Activated naive CD8-positive, alpha-beta T cell treated with anti-CD3 and anti-CD28 coated beads, Interleukin-2, amount 50 U/mL, for 24 hours (primary cell): ENCODE measurements around the gene CAPZA2.
"Not testable (repeated sequence)": the region's sequence is repeated elsewhere in the genome, so short reads cannot be mapped to it uniquely, and the experiment has no call there.

Experiments used
- ATAC-seq: fragments of 150-1000 bp; cut with Tn5 transposase; one replicate; pipeline ENCODE4 v1.10.0; 2021
- DNase-seq: peaks from one replicate; pipeline ENCODE4 v3.0.0; 2021
- H3K27ac Mint-ChIP-seq: one replicate; pipeline ENCODE4 v1.8.0; 2021; ENCODE audit warnings: mild to moderate bottlenecking, mixed read lengths
- H3K27me3 Mint-ChIP-seq: one replicate; pipeline ENCODE4 v1.8.0; 2021; ENCODE audit warnings: mixed read lengths
- H3K36me3 Mint-ChIP-seq: one replicate; pipeline ENCODE4 v1.8.0; 2021; ENCODE audit warnings: low read depth, mixed read lengths
- H3K4me1 Mint-ChIP-seq: one replicate; pipeline ENCODE4 v1.8.0; 2021; ENCODE audit warnings: mixed read lengths
- H3K4me3 Mint-ChIP-seq: one replicate; pipeline ENCODE4 v1.8.0; 2021; ENCODE audit warnings: mild to moderate bottlenecking, moderate library complexity, mixed read lengths
- H3K9me3 Mint-ChIP-seq: one replicate; pipeline ENCODE4 v1.8.0; 2021; ENCODE audit warnings: mixed read lengths

Gene CAPZA2

GRCh38 chr7:116950889-116951351, 88.5 kb downstream of the CAPZA2 start:
- no peaks in the 10 kb centered on the region for H3K9me3 Mint-ChIP-seq
- DNase-seq (no peak), ATAC-seq (no peak)
- H3K4me1 Mint-ChIP-seq = peaks cover 22% of the 10 kb centered on the region
- no peak overlapping the region for H3K27ac Mint-ChIP-seq
- H3K36me3 Mint-ChIP-seq = peaks cover 3% of the 10 kb centered on the region
- H3K4me3 Mint-ChIP-seq = no peak overlapping the region
- peaks cover 5% of the 10 kb centered on the region for H3K27me3 Mint-ChIP-seq

DNA sequence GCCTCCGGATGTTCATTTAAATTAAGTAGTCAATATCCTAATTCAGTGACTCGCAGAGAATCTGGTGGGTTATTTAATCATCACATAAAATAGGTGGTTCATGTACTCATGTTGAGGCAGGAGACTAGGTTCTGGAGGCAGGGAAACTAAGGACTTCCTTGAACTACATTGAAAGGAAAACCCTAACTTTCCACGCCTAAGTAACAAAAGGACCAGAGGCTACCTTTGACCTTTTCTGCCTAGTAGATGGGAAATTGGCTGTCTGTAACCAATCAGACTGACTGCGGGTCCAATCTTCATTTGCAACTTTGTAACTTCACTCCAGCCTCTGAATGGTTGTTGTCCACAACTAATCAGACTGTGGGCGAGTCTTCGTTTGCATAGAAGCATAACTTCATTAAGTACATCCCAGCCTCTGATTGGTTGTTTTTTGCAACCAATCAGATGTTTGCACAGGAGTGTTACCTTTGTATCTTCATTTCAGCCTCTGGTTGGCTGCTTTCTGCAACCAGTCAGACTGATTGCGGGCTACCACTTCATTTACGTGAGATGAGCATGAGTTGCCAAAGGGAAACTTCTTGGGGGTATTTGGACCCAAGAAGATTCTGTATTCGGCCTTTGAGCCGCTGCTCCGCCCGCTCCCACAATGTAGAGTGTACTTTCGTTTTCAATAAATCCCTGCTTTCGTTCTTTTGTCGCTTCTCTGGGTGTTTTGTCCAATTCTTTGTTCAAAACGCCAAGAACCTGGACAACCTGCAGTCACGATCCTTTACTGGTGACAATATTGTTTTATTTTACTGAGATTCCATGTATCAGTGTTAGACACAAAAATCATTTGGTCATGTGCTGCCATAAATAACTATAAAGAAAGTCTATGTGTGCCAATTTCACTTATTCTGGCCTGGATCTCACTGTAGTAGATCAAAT, 89.2 kb downstream of the CAPZA2 start:
- H3K9me3 Mint-ChIP-seq = no peaks in the 10 kb centered on the region
- H3K27ac Mint-ChIP-seq = no peak overlapping the region
- H3K4me1 Mint-ChIP-seq = peaks cover 29% of the 10 kb centered on the region
- H3K27me3 Mint-ChIP-seq = peaks cover 5% of the 10 kb centered on the region
- peaks cover 4% of the 10 kb centered on the region for H3K36me3 Mint-ChIP-seq
- H3K4me3 Mint-ChIP-seq = peak overlapping the region; percentile 80
- DNase-seq (no peak), ATAC-seq (no peak)

DNA sequence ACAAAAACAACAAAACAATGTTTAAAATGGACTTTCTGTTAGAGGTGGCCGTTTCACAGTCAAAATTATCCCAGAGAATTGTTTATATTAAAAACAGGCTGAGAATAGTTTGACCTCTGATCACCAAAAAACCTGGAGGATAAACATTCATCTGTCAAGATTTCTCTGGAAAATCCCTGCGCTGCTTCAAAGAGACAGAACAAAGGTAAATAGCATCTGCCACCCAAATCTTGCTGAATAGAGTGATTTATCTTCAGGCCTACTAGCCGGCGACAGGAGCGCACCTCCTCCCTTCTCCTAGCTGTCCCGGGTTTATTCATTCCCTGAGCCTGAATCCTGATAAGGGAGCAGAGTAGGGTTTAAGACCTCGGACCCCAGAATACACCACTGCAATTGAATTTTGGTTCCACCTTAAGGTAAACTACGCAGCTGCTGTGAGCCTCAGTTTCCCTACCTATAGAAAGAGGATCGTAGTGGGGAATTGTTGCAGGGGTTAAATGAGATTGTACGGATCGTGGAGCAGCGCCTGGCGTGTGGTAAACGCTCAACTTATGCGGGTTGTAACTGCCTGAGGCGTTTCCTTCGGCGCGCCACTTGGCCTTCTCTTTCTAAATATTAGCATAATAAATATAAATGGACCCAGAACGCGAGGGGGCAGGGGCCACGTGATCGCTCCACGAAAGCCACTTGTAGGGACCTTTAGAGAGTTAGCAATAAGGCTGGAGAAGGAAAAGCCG, 90.4 kb downstream of the CAPZA2 start:
- Mint-ChIP-seq H3K4me3 (peak overlapping the region; percentile 80), H3K27ac (peak overlapping the region; percentile 78), H3K4me1 (peaks cover 31% of the 10 kb centered on the region), H3K9me3 (no peaks in the 10 kb centered on the region), H3K36me3 (peaks cover 5% of the 10 kb centered on the region), H3K27me3 (peaks cover 5% of the 10 kb centered on the region)
- no peak for DNase-seq
- ATAC-seq = peak; percentile 3

GRCh38 chr7:116953372-116953905, 91.1 kb downstream of the CAPZA2 start, which contains the start of gene ST7:
Gene ST7, plus strand, starts transcription at chr7:116953501. Its CDS starts 40 bp downstream, at chr7:116953541.
- peak within 1 kb of the TSS; percentile 87 for H3K27ac Mint-ChIP-seq
- H3K27me3 Mint-ChIP-seq = peaks cover 5% of the 10 kb centered on the region
- no peaks in the 10 kb centered on the region for H3K9me3 Mint-ChIP-seq
- peaks cover 5% of the 10 kb centered on the region for H3K36me3 Mint-ChIP-seq
- ATAC-seq (peak; percentile 64), DNase-seq (peak; percentile 64)
- peak within 1 kb of the TSS; percentile 90 for H3K4me3 Mint-ChIP-seq
- peaks cover 31% of the 10 kb centered on the region for H3K4me1 Mint-ChIP-seq

- Mint-ChIP-seq H3K4me1 (peaks cover 31% of the 10 kb centered on the region), H3K4me3 (peak overlapping the region; percentile 90), H3K9me3 (no peaks in the 10 kb centered on the region), H3K27me3 (peaks cover 5% of the 10 kb centered on the region), H3K27ac (peak overlapping the region; percentile 87), H3K36me3 (peaks cover 5% of the 10 kb centered on the region)
- DNase-seq (peak; percentile 28), ATAC-seq (peak; percentile 18)
Observed at GRCh38 chr7:116953906-116954838, 91.8 kb downstream of the CAPZA2 start.

GRCh38 chr7:116955340-116955739, 93.0 kb downstream of the CAPZA2 start:
- Mint-ChIP-seq H3K4me3 (peak overlapping the region; percentile 90), H3K9me3 (no peaks in the 10 kb centered on the region), H3K27me3 (peaks cover 5% of the 10 kb centered on the region), H3K36me3 (peaks cover 5% of the 10 kb centered on the region), H3K4me1 (peaks cover 31% of the 10 kb centered on the region), H3K27ac (peak overlapping the region; percentile 25)
- DNase-seq = no peak
- no peak for ATAC-seq

DNA sequence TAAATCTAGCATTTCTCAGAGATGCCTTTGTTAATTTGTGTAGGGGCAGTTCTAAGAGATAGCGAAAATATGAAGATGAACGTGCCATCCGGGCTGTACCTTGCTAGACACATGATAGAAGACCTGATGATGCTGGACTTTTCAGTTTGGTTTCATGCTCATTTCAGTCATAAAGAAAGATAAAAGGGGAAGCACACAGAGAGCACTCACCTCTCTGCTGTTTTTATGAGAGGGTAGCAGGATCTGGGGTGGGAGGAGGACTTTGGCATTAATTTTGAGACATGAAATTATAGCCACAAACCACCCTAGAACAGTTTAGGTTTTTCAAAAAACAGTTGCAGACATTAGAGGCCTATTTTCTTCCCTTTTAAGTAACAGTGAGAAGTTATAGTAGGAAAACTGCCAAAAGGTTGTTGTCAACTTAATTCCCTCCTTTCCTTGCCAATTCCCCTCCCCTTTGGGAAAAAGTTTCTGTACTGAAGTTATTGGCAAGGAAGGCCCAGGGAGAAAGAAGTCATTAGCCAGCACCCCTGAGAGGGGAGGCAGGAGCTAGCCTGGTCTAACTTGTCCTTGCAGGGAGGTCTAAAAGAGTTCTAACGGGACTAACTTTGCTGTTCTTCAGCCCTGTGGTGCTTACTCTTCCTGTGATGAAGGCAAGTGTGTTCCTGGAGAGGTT, 93.6 kb downstream of the CAPZA2 start:
- peak; percentile 33 for ATAC-seq
- Mint-ChIP-seq H3K27ac (no peak overlapping the region), H3K9me3 (no peaks in the 10 kb centered on the region), H3K4me1 (peaks cover 31% of the 10 kb centered on the region), H3K27me3 (peaks cover 3% of the 10 kb centered on the region), H3K4me3 (no peak overlapping the region), H3K36me3 (peaks cover 5% of the 10 kb centered on the region)
- no peak for DNase-seq

DNA sequence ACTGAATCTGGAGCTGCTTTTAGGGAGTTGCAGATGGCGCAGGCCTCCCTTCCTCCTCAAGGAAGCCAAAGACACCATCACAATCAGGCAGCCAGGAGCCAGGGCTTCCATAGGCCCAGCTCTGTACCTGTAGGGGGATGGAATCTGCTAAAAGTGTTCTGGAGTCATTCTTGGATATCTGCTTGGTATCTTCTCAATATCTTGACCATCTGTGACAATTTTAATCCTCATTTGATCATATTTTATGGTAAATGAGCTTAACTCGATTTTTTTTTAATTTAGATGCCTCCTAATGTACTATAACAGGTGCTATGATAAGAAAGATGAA, 94.1 kb downstream of the CAPZA2 start:
- no peak for DNase-seq
- H3K27me3 Mint-ChIP-seq = peaks cover 3% of the 10 kb centered on the region
- no peak overlapping the region for H3K4me3 Mint-ChIP-seq
- peaks cover 31% of the 10 kb centered on the region for H3K4me1 Mint-ChIP-seq
- no peak for ATAC-seq
- no peaks in the 10 kb centered on the region for H3K9me3 Mint-ChIP-seq
- H3K27ac Mint-ChIP-seq = no peak overlapping the region
- peaks cover 5% of the 10 kb centered on the region for H3K36me3 Mint-ChIP-seq

DNA sequence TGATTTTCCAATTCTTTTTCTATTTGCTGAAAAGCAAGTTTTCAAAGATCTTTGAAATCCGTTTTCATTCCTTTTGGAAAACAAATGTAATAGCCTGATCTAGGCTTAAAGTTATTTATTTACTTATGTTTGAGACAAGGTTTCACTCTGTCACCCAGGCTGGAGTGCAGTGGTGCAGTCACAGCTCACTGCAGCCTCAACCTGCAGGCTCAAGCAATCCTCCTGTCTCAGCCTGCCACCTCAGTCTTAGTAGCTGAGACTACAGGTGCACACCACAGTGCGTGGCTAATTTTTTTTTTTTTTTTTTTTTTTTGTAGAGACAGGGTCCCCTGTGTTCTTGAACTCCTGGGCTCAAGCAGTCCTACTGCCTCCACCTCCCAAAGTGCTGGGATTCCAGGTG, 95.5 kb downstream of the CAPZA2 start:
- DNase-seq (no peak), ATAC-seq (no peak)
- Mint-ChIP-seq H3K4me1 (peaks cover 34% of the 10 kb centered on the region), H3K27ac (no peak overlapping the region), H3K27me3 (peaks cover 3% of the 10 kb centered on the region), H3K36me3 (peaks cover 9% of the 10 kb centered on the region), H3K4me3 (no peak overlapping the region), H3K9me3 (peaks cover 3% of the 10 kb centered on the region)

GRCh38 chr7:116961966-116962673, 99.7 kb downstream of the CAPZA2 start:
- not testable (repeated sequence) for H3K27me3 Mint-ChIP-seq, H3K9me3 Mint-ChIP-seq, H3K4me3 Mint-ChIP-seq, ATAC-seq, H3K4me1 Mint-ChIP-seq, H3K27ac Mint-ChIP-seq, DNase-seq, H3K36me3 Mint-ChIP-seq

GRCh38 chr7:116963234-116963633, 100.8 kb downstream of the CAPZA2 start:
- H3K27ac Mint-ChIP-seq = no peak overlapping the region
- H3K9me3 Mint-ChIP-seq = peaks cover 3% of the 10 kb centered on the region
- peaks cover 6% of the 10 kb centered on the region for H3K4me1 Mint-ChIP-seq
- peaks cover under 1% of the 10 kb centered on the region for H3K27me3 Mint-ChIP-seq
- H3K4me3 Mint-ChIP-seq = no peak overlapping the region
- DNase-seq = no peak
- peaks cover 4% of the 10 kb centered on the region for H3K36me3 Mint-ChIP-seq
- ATAC-seq = no peak

DNA sequence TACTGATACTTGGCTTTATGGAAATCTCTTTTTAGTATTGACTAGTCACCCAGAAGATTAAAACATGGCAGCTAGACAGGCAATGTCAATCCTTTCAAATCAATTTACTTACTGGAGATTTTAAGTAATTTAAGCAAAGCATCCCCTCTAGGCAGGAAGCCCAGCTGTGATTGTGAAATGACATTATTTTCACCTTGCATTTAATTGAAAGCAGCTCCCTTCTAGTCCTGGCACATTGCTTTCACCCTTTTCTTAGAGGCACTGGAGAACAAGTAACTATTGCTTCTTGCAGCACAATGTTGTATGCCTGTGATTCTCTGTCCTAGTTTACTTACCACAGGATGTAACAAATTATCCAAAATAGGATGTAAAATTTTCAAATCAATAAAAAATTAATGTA, 104.2 kb downstream of the CAPZA2 start:
- DNase-seq (no peak), ATAC-seq (no peak)
- no peak overlapping the region for H3K4me3 Mint-ChIP-seq
- peaks cover 4% of the 10 kb centered on the region for H3K36me3 Mint-ChIP-seq
- H3K4me1 Mint-ChIP-seq = peaks cover 17% of the 10 kb centered on the region
- no peak overlapping the region for H3K27ac Mint-ChIP-seq
- peaks cover 3% of the 10 kb centered on the region for H3K9me3 Mint-ChIP-seq
- peaks cover 4% of the 10 kb centered on the region for H3K27me3 Mint-ChIP-seq
